SW480 (cell line): Measurements from ENCODE around the gene ADAM19.
"Not testable (repeated sequence)": the region's sequence is repeated elsewhere in the genome, so short reads cannot be mapped to it uniquely, and the experiment has no call there.

ENCODE experiments used
- DNase-seq: peaks from one replicate; pipeline ENCODE4 v3.0.0-alpha.2; 2016; ENCODE audit warnings: low spot score

The ADAM19 gene

GRCh38 chr5:157485340-157485739, 90.2 kb downstream of the ADAM19 start:
- no peak for DNase-seq

GRCh38 chr5:157484768-157485167, 90.8 kb downstream of the ADAM19 start:
- DNase-seq: no peak

GRCh38 chr5:157482702-157483101, 92.9 kb downstream of the ADAM19 start:
- DNase-seq: not testable (repeated sequence)

GRCh38 chr5:157481666-157482065, 93.9 kb downstream of the ADAM19 start:
- no peak for DNase-seq

GRCh38 chr5:157481265-157481664, 94.3 kb downstream of the ADAM19 start:
- DNase-seq: no peak

GRCh38 chr5:157479612-157480510, 95.7 kb downstream of the ADAM19 start:
- DNase-seq: no peak

- no peak for DNase-seq
Measured at GRCh38 chr5:157479166-157479565, 96.4 kb downstream of the ADAM19 start.

GRCh38 chr5:157478726-157479125, 96.8 kb downstream of the ADAM19 start:
- DNase-seq: no peak

- no peak for DNase-seq
Measured at GRCh38 chr5:157477814-157478494, 97.6 kb downstream of the ADAM19 start.

GRCh38 chr5:157476702-157477408, 98.7 kb downstream of the ADAM19 start:
- peak; percentile 76 for DNase-seq

GRCh38 chr5:157475432-157475831, 100.1 kb downstream of the ADAM19 start:
- no peak for DNase-seq

- DNase-seq: no peak
Measured at GRCh38 chr5:157473383-157474320, 101.9 kb downstream of the ADAM19 start.

- peak; percentile 44 for DNase-seq
Measured at GRCh38 chr5:157471709-157472108, 103.9 kb downstream of the ADAM19 start.

- DNase-seq: no peak
Measured at GRCh38 chr5:157470631-157471030, 104.9 kb downstream of the ADAM19 start.

GRCh38 chr5:157469687-157470086, 105.9 kb downstream of the ADAM19 start:
- no peak for DNase-seq

GRCh38 chr5:157469073-157469472, 106.5 kb downstream of the ADAM19 start:
- DNase-seq: no peak

- no peak for DNase-seq
Measured at GRCh38 chr5:157468293-157468965, 107.1 kb downstream of the ADAM19 start.

GRCh38 chr5:157464519-157465171, 110.9 kb downstream of the ADAM19 start:
- DNase-seq: peak; percentile 54

- DNase-seq: no peak
Measured at GRCh38 chr5:157463621-157464518, 111.7 kb downstream of the ADAM19 start.
